ENCODE results near the gene PGAP1. TPM values are rescaled to one million over a fixed set of nuclear protein-coding genes. Genes with fewer than 3 reads are reported as not detected.
"Not testable (repeated sequence)": the region's sequence is repeated elsewhere in the genome, so short reads cannot be mapped to it uniquely, and the experiment has no call there.

The PGAP1 gene
- total RNA-seq, 3 donors from 2014 or later = 5.7 to 7.5 (median 6.5) TPM

DNA sequence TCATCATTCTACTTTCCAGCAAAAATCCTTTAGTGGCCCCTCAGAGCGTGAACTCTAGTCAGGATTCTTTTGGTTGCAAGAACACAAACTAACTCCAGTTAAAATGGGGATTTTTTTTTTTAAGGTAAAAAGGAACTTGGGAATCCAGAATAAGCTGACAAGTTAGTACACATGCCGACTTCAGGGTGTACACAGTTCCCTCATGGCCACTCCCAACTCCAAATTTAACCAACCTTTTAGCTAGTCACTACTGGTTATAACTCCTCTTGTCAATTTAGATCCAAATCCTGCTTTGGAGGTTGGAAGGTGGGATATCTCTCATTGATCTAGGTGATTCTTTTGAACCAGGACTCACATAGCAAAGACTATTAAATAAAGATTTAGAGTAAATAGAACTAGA is 5.0 kb upstream of the PGAP1 start:
- H3K27me3 Mint-ChIP-seq (ENCODE audit: low read depth) = no peaks in the 10 kb centered on the region
- no peak for ATAC-seq
- DNase-seq = no peak
- H3K4me1 Mint-ChIP-seq (ENCODE audit: low read depth) = peaks cover 18% of the 10 kb centered on the region
- H3K36me3 Mint-ChIP-seq (ENCODE audit: insufficient read depth) = no peaks in the 10 kb centered on the region
- no peaks in the 10 kb centered on the region for H3K9me3 Mint-ChIP-seq
- no peak overlapping the region for H3K4me3 Mint-ChIP-seq

DNA sequence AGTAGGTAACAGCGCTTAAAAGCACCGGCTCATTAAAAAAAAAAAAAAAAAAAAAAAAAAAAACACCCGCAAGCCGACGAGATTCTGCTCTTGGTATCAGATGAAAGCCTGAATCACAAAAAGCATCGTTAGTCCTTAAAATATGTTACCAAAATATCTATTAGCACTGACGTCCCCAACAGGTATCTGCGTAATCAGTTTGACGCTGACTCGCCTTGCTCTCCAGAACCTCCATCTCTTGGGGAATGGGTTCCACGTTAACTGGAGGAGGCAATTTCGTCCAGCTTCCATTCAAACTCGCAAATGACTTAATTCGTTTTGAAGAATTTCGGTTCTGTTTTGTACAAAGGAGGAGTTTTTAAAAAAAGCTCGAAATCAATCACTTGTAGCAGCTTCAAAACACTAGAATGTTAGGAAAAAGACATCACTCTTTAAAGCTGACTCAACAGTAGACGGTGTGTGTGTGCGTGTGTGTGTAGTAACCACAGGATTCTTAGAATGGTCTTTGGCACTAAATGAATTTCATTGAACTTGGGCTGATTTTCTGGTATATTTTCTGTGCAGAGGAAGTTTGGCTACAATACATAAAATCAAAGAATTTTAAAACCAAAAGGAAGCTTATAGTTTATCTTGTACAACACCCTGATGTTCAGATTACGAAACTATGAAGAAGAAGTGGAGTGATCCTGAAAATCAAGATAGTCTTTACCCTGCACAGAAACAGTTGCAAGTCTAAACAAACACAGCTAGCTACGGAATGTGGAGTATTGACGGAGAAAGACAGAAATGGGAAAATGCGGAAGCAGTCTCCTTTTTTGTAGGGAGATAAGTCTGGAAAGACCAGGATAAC is 1.1 kb upstream of the PGAP1 start:
- no peaks in the 10 kb centered on the region for H3K9me3 Mint-ChIP-seq
- no peaks in the 10 kb centered on the region for H3K27me3 Mint-ChIP-seq (ENCODE audit: low read depth)
- peak; percentile 53 for DNase-seq
- ATAC-seq = peak; percentile 50 to 56
- no peaks in the 10 kb centered on the region for H3K36me3 Mint-ChIP-seq (ENCODE audit: insufficient read depth)
- peaks cover 38% of the 10 kb centered on the region for H3K4me1 Mint-ChIP-seq (ENCODE audit: low read depth)
- peak overlapping the region; percentile 99 for H3K4me3 Mint-ChIP-seq

DNA sequence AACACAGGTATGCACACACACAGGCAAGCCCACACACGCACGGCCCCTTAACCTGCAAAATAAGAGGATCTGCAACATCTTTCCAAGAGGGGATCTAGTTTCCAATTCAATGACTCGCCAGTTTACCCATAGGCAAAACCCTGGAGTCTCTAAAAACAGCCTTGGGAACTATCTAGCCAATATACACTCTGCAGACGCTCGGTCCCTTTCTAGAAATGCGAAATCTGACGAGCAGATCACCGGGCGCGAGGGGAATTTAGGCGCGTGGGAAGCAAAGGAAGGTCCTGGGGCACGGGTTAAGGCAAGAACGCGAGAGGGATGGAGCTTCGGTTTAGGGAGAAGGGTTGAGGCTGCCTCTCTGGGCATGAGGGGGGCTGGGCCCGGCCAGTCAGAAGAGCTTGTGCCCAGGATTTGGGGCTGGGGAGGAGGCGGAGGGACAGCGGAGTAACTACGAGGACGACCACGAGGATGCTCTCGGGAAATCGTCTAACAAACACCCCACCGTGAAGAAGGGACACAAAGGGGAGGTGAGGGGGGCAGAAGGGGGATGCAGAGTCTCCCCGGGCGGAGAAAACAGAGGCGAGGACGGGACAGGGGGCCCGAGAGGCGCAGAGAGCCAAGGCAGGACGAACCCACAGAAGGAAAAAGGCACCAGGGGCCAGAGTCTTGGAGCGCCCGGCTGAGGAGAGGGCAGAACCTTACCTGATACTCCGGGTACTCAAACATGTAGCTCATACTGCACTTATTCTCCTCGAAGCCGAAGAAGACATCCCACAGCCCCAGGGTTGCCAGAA is 542 bp downstream of the PGAP1 start:
- peak overlapping the region; percentile 99 for H3K4me3 Mint-ChIP-seq
- ATAC-seq (peak; percentile 18 to 27), DNase-seq (peak; percentile 11)
- H3K9me3 Mint-ChIP-seq = no peaks in the 10 kb centered on the region
- no peaks in the 10 kb centered on the region for H3K36me3 Mint-ChIP-seq (ENCODE audit: insufficient read depth)
- H3K4me1 Mint-ChIP-seq (ENCODE audit: low read depth) = peaks cover 47% of the 10 kb centered on the region
- no peaks in the 10 kb centered on the region for H3K27me3 Mint-ChIP-seq (ENCODE audit: low read depth)

DNA sequence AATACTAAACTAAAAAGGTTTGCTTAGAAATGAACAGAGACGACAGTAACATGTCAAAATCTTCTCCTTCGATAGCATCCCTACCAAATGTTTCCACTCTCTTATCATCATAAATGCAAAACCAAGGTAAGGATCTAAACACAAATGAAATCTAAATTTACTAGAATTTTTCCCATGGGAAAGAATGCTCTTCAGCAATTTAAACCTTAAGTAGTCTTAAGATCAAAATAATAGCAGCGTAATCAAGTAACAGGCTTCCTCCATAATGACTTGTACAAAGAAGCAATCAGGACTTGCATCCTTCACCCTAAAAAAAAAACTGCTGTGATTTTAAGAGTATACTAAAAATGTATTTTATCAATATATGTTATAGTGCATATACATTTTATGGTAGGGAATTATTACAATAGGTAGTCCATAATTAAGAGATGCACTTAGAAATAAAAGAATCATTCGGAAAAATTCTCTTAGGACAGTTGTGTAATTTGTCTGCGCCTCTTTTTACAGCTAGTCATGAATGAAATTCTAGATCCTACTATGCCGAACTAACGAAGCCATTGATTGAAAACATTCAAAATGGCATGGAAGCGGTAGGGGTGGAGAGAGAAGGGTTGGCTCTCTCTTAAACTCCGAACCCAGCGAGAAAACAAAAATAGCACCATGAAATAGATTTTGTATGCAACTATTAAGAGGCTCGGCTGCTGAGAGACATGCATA is 1.3 kb downstream of the PGAP1 start:
- ATAC-seq (no peak), DNase-seq (no peak)
- H3K36me3 Mint-ChIP-seq (ENCODE audit: insufficient read depth) = no peaks in the 10 kb centered on the region
- H3K9me3 Mint-ChIP-seq = no peaks in the 10 kb centered on the region
- H3K4me3 Mint-ChIP-seq = peak overlapping the region; percentile 99
- H3K27me3 Mint-ChIP-seq (ENCODE audit: low read depth) = no peaks in the 10 kb centered on the region
- peaks cover 48% of the 10 kb centered on the region for H3K4me1 Mint-ChIP-seq (ENCODE audit: low read depth)

DNA sequence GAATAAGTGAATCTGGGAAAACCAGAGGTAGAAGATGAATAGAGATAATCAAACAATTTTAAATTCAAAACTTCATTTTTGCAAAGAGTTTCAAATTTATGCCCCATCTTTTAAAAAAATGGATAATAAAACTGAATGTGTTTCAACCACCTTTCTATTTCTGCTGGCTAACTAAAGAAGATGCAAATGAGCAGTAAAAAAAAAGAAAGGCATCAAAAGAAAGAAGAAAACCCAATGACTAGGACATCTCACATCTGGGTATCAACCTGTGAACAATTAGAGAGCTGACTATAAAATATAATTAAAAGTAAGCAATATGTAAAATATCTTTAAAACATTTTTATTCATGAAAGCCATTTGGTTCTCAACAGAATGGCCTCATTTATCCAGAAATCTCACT is 2.5 kb downstream of the PGAP1 start:
- ATAC-seq (no peak), DNase-seq (no peak)
- peak overlapping the region; percentile 99 for H3K4me3 Mint-ChIP-seq
- peaks cover 7% of the 10 kb centered on the region for H3K36me3 Mint-ChIP-seq (ENCODE audit: insufficient read depth)
- H3K4me1 Mint-ChIP-seq (ENCODE audit: low read depth) = peaks cover 52% of the 10 kb centered on the region
- no peaks in the 10 kb centered on the region for H3K27me3 Mint-ChIP-seq (ENCODE audit: low read depth)
- H3K9me3 Mint-ChIP-seq = no peaks in the 10 kb centered on the region

DNA sequence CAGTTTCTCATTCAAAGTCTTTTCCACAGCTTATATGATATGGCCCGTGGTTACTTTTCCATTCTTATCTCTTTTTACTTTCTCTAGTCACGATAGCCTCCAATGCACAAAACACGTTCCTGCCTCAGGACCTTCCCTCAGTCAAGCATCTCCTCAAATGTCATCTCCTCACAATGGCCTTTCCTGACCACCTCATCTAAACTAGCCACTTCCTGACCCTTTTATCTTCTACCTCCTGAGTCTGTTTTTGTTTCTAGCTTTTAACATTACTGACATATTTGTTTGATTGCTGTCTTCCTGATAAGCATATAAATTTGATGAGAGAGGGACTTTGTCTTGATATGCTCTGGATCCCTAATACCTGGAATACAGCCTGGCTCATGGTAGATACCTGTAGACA is 7.6 kb downstream of the PGAP1 start:
- peaks cover 34% of the 10 kb centered on the region for H3K36me3 Mint-ChIP-seq (ENCODE audit: insufficient read depth)
- H3K27me3 Mint-ChIP-seq (ENCODE audit: low read depth) = no peaks in the 10 kb centered on the region
- peaks cover 6% of the 10 kb centered on the region for H3K9me3 Mint-ChIP-seq
- DNase-seq (no peak), ATAC-seq (no peak)
- H3K4me1 Mint-ChIP-seq (ENCODE audit: low read depth) = peaks cover 50% of the 10 kb centered on the region
- H3K4me3 Mint-ChIP-seq = no peak overlapping the region

DNA sequence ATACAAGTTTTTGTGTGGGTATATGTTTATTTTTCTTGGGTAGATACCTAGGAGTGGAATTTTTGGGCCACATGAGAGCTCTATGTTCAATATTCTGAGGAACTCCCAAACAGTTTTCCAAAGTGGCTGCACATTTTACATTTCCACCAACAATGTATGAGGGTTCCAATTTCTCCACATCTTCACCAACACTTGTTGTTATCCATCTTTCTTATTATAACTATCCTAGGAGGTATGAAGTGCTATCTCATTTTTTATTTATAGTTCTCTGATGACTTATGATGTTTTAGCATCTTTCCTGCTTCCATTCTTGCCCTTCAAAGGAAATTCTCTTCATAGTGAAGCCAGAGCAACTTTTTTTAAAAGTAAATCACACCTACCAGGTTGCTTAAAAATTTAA is 8.7 kb downstream of the PGAP1 start:
- peaks cover 6% of the 10 kb centered on the region for H3K9me3 Mint-ChIP-seq
- no peak for ATAC-seq
- no peaks in the 10 kb centered on the region for H3K27me3 Mint-ChIP-seq (ENCODE audit: low read depth)
- H3K4me3 Mint-ChIP-seq = no peak overlapping the region
- peaks cover 42% of the 10 kb centered on the region for H3K4me1 Mint-ChIP-seq (ENCODE audit: low read depth)
- peaks cover 39% of the 10 kb centered on the region for H3K36me3 Mint-ChIP-seq (ENCODE audit: insufficient read depth)
- DNase-seq = no peak

DNA sequence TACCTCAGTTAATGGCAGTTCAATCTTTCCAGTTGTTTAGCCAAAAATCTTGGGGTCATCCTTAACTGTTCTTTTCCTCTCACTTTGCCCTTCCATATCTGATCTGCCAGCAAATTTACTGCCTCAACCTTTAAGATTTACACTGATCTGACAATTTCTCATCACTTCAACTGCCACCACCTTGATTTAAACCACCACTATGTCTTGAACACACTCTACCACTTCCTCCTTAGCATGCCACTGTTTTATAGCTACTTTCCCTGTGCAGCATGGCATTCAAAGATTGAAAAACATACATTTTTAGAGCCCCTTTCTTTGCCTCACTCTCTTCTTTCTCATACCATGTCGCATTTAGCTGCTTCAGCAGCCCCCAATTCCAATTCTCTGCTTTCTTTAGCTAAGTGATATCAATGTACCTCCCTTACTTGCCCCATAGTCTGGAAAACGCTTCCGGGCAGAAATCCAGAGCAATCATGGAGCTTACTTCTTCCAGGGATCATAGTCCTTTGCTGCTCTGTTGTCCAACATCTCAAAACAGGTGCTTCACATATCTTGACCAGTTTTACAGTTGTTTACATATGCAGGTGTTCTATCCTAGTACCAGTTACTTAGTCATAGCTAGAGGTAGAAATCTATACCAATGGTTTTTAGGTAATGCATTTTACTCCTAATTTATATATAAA is 10.9 kb downstream of the PGAP1 start:
- Mint-ChIP-seq H3K9me3 (peaks cover 6% of the 10 kb centered on the region), H3K4me3 (peak overlapping the region; percentile 55), H3K27me3 (ENCODE audit: low read depth) (no peaks in the 10 kb centered on the region), H3K36me3 (ENCODE audit: insufficient read depth) (peaks cover 44% of the 10 kb centered on the region), H3K4me1 (ENCODE audit: low read depth) (peaks cover 30% of the 10 kb centered on the region)
- DNase-seq = no peak
- peak in 1 of 2 donors; percentile 35 for ATAC-seq

DNA sequence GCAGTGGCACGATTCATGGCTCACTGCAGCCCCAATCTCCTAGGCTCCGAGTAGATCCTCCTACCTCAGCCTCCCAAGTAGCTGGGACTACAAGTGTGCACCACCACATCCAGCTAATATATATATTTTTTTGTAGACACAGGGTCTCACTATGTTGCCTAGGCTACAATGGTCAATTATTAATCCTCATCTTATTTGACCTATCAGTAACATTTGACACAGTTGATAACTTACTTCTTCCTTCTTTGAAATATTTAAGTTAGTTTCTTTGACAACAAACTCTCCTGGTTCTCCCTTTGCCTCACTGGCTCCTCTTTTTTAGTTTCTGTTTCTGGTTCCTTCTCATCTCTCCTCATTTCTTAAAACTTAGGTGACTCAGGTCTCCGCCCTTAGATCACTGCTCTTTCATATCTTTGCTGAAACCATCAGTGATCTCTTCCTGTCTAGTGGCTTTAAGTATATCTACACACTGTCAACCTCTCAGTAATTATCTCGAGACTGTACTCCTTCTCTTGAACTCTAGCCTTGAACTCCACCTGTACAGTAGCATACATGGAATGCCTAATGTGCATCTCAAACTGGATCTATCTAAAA is 11.5 kb downstream of the PGAP1 start:
- Mint-ChIP-seq H3K27me3 (ENCODE audit: low read depth) (no peaks in the 10 kb centered on the region), H3K4me3 (peak overlapping the region; percentile 55), H3K4me1 (ENCODE audit: low read depth) (peaks cover 30% of the 10 kb centered on the region), H3K9me3 (peaks cover 6% of the 10 kb centered on the region), H3K36me3 (ENCODE audit: insufficient read depth) (peaks cover 44% of the 10 kb centered on the region)
- peak; percentile 99 to 100 for ATAC-seq
- DNase-seq = no peak

DNA sequence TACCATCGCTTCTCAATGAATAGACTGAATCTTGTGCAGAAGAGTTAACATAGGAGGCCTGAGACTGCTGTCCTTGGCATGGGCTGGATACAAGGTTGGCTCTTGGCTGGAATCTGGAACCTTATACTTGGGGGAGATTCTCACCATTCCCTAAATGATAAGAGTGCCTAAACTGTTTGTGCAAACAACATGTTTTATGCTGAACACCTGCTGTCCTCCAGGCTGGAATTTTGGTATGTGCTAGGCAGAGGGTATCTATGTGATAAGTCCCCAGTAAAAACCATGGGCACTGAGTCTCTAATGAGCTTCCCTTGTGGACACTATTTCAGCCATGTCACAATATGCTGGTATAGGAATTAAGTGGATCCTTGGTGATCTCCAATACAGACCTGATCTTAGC is 12.8 kb downstream of the PGAP1 start:
- Mint-ChIP-seq H3K27me3 (ENCODE audit: low read depth) (no peaks in the 10 kb centered on the region), H3K4me1 (ENCODE audit: low read depth) (peaks cover 26% of the 10 kb centered on the region), H3K4me3 (no peak overlapping the region), H3K36me3 (ENCODE audit: insufficient read depth) (peaks cover 33% of the 10 kb centered on the region), H3K9me3 (peaks cover 6% of the 10 kb centered on the region)
- no peak for ATAC-seq
- DNase-seq = no peak

DNA sequence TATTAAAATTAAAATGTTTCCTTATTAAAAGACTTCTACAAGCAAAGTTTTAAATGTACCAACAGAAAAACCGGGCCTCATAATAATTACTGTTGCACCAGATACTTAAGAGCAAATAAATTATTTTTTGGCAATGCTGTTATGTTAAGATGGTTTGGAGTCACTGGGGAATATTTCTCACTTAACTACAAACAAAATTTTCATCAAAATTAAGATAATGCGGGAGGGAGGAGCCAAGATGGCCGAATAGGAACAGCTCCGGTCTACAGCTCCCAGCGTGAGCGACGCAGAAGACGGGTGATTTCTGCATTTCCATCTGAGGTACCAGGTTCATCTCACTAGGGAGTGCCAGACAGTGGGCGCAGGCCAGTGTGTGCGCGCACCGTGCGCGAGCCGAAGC is 21.1 kb downstream of the PGAP1 start:
- H3K4me3 Mint-ChIP-seq, H3K9me3 Mint-ChIP-seq, ATAC-seq: not testable (repeated sequence)

DNA sequence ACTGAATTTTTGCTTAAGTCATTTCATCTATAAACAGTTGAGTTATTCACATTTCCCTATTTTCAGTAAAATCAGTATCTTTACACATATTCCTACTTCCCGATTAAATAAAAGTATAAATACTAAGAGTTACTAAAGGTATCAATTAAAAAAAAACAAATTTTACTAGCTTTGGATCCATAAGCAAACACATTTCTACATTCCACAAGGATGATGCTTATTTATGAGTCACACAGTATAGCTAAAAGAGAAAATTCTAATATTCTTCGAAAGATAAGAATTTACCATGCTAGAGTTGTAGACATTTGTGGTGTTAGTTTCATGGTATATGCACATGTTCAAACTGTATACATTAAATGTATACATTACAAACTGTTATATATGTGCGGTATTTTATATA is 23.7 kb downstream of the PGAP1 start:
- ATAC-seq (no peak), DNase-seq (no peak)
- Mint-ChIP-seq H3K4me1 (ENCODE audit: low read depth) (no peaks in the 10 kb centered on the region), H3K36me3 (ENCODE audit: insufficient read depth) (peaks cover 18% of the 10 kb centered on the region), H3K4me3 (no peak overlapping the region), H3K27me3 (ENCODE audit: low read depth) (no peaks in the 10 kb centered on the region), H3K9me3 (no peaks in the 10 kb centered on the region)

More for the DNA sequence above, 21.1 kb downstream of the PGAP1 start:
- H3K27me3 Mint-ChIP-seq (ENCODE audit: low read depth); DNase-seq; H3K4me1 Mint-ChIP-seq (ENCODE audit: low read depth): not testable (repeated sequence)
- H3K36me3 Mint-ChIP-seq (ENCODE audit: insufficient read depth) = peaks cover 11% of the 10 kb centered on the region

DNA sequence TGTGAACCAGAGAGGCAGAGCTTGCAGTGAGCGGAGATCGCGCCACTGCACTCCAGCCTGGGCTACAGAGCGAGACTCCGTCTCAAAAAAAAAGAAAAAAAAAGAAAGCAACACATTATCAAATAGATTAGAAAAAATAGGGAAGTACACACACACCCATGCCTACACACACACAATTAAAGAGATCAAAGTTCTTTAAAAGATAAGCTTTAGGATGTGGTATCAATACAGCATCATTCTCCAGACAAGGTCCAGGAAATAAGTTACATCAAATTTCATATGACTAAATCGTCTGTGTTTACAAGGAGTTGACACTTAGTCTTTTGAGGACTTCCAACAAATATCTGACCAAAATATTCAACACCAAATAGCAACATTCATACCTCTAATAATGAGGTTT is 25.7 kb downstream of the PGAP1 start:
- DNase-seq = no peak
- Mint-ChIP-seq H3K27me3 (ENCODE audit: low read depth) (no peaks in the 10 kb centered on the region), H3K9me3 (no peaks in the 10 kb centered on the region), H3K4me3 (no peak overlapping the region), H3K4me1 (ENCODE audit: low read depth) (no peaks in the 10 kb centered on the region), H3K36me3 (ENCODE audit: insufficient read depth) (peaks cover 26% of the 10 kb centered on the region)
- no peak for ATAC-seq

All from activated T-cell treated with anti-CD3 and anti-CD28 coated beads, Interleukin-2, amount 50 U/mL, for 4 hours (primary cell).